ENCODE measurements around the gene TCEAL1.

DNA sequence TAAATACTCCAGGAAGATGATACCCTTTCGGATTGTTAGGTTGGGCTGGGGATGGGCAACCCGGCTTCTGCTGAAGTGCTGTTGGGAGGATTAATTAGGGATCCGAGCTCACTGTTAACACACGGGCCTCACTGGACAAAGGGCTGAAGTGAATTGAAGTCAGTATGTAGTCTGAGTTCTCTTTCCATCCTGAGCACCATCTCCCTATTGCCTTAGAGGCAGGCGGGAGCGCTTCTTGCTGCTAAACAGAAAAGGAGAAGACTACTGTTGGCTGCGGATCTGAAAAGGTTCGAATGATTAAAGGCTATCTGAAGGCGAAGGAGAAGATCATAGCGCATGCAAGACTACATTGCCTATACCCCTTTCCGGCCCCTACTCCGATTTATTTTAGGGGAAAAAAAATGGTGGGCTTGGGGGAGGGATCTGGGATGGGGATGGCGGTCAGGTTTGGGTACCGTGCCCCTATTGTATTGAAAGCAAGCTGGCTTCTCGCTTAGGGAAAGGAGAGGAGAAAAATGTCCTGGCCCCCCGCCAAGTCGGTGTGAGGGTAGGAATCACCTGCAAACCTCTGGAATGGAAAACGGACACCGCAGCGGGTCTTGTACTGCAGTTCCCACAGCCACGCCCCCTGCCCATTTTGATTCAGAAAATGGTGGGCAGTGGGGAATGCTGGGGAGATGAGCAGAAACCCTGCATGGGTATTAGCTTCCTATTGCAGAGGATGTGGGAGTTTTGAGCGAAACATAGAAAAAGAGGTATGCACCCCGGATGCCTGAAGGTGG, 35.4 kb downstream of the TCEAL1 start:
- TF ChIP-seq KLF9 (CRISPR knock-in tag; IDR thresholded peaks at IDR 0.05; ENCODE audit: low read depth) = no peak
- no peak for TF ChIP-seq MAZ (IDR thresholded peaks at IDR 0.05; ENCODE audit: borderline replicate concordance, low read depth, low read length)
- no peak for TF ChIP-seq MAZ (CRISPR knock-in tag; IDR thresholded peaks at IDR 0.05; ENCODE audit: low read depth)
- TF ChIP-seq, protein P1, sequence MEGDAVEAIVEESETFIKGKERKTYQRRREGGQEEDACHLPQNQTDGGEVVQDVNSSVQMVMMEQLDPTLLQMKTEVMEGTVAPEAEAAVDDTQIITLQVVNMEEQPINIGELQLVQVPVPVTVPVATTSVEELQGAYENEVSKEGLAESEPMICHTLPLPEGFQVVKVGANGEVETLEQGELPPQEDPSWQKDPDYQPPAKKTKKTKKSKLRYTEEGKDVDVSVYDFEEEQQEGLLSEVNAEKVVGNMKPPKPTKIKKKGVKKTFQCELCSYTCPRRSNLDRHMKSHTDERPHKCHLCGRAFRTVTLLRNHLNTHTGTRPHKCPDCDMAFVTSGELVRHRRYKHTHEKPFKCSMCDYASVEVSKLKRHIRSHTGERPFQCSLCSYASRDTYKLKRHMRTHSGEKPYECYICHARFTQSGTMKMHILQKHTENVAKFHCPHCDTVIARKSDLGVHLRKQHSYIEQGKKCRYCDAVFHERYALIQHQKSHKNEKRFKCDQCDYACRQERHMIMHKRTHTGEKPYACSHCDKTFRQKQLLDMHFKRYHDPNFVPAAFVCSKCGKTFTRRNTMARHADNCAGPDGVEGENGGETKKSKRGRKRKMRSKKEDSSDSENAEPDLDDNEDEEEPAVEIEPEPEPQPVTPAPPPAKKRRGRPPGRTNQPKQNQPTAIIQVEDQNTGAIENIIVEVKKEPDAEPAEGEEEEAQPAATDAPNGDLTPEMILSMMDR (CRISPR knock-in tag; IDR thresholded peaks at IDR 0.05) = no peak
- no peak for TF ChIP-seq U2AF2 (IDR thresholded peaks at IDR 0.05; ENCODE audit: low read depth, low read length)
- TF ChIP-seq EZH2 (conservative IDR thresholded peaks at IDR 0.05; ENCODE audit: low read depth, low read length) = no peak
- TF ChIP-seq, protein P2, sequence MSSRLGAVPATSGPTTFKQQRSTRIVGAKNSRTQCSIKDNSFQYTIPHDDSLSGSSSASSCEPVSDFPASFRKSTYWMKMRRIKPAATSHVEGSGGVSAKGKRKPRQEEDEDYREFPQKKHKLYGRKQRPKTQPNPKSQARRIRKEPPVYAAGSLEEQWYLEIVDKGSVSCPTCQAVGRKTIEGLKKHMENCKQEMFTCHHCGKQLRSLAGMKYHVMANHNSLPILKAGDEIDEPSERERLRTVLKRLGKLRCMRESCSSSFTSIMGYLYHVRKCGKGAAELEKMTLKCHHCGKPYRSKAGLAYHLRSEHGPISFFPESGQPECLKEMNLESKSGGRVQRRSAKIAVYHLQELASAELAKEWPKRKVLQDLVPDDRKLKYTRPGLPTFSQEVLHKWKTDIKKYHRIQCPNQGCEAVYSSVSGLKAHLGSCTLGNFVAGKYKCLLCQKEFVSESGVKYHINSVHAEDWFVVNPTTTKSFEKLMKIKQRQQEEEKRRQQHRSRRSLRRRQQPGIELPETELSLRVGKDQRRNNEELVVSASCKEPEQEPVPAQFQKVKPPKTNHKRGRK (CRISPR knock-in tag; IDR thresholded peaks at IDR 0.05) = no peak
- TF ChIP-seq ETV5 (CRISPR knock-in tag; IDR thresholded peaks at IDR 0.05; ENCODE audit: borderline replicate concordance) = no peak
- TF ChIP-seq, protein P3, sequence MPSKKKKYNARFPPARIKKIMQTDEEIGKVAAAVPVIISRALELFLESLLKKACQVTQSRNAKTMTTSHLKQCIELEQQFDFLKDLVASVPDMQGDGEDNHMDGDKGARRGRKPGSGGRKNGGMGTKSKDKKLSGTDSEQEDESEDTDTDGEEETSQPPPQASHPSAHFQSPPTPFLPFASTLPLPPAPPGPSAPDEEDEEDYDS (CRISPR knock-in tag; IDR thresholded peaks at IDR 0.05) = no peak
- no peak for TF ChIP-seq HDAC6 (IDR thresholded peaks at IDR 0.05; ENCODE audit: low read depth, low read length)
- no peak for TF ChIP-seq NFE2L1 (CRISPR knock-in tag; IDR thresholded peaks at IDR 0.05; ENCODE audit: borderline replicate concordance)
- TF ChIP-seq ZBTB38 (CRISPR knock-in tag; IDR thresholded peaks at IDR 0.05) = no peak
